ENCODE measurements around the gene S100PBP.
A peak's percentile ranks its signal among the peaks of the same experiment; 100 is the strongest.
"Not testable (repeated sequence)": the region's sequence is repeated elsewhere in the genome, so short reads cannot be mapped to it uniquely, and the experiment has no call there.

The S100PBP gene

DNA sequence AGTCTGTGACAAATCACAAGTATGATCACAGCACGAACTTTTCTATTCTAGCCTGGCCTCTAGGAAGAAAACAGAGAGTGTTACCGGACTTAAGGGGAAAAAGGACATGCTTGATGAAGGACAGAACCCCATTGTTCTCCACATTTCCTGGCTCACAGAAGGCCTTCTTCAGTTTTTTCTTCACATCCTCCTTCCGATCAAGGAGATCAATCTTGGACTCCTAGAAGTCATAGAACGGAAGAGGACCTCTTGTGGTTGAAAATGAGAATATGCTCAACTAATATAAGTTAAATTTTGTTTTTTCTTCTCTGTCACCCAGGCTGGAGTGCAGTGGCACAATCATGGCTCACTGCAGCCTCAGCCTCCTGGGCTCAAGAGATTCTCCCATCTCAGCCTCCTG lies 30.6 kb upstream of the S100PBP start:
- no peak for FAIRE-seq

DNA sequence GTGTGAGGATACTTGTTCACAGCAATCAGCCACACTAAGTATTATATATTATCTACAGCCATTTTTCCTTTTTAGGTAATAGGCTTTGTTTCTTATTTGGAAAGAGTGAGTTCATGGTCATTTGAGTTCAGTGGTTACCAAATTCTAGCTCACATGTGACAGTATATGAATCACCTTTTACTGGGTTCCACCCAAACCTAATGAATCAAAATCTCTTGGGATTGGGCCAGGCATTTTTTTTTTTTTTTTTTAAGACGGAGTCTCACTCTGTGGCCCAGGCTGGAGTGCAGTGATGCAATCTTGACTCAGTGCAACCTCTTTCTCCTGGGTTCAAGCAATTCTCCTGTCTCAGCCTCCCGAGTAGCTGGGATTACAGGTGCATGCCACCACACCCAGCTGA lies 28.1 kb upstream of the S100PBP start:
- FAIRE-seq: not testable (repeated sequence)

DNA sequence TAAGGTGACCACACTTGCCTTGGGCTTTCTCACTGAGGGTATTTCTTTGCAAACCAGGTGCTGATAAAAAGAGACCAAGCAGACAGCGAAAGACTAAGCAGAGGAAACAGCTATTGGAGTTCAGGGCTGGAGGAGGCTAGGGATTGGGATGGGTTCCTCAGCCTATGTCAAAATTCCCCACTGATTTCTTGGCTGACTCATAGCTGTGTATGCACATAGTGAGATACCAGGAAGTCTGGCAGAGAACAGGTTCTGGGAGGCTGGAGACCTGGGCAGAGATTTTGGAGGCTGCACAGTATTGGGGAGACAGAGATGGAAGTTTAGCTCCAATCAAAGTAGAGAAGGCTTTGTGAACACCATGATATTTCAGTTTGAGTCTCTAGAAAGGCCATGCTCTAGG lies 25.6 kb upstream of the S100PBP start:
- no peak for FAIRE-seq

DNA sequence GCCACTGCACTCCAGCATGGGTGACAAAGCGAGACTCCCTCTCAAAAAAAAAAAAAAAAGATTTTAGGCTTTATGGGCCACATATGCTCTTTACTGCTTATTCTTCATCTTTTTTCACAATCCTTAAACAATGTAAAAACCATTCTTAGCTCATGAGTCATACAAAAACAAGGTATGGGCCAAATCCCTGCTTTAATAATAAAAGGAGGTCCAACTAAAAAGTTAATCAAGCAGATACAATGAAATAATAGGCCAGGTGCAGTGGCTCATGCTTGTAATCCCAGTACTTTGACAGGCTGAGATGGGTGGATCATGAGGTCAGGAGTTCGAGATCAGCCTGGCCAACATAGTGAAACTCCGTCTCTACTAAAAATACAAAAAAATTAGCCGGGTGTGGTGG lies 21.7 kb upstream of the S100PBP start:
- FAIRE-seq: not testable (repeated sequence)

DNA sequence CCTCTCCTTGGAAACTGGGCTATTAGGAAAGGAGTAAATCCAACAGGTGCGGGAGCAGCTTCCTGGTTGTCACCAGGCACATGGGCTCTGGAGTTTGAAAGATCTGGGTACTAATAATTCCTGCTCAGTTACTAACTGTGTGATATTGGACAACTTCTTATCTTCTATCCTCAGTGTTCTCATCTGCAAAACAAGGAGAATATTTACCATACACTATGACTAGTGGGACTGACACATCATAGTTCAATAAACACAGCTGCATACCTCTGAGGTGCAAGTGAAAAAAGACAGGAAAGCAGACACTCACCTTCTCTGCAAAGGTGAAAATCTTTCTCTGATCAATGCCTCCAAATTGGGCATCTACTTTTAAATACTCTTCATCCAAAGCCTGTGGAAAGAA lies 20.0 kb upstream of the S100PBP start:
- FAIRE-seq: no peak

DNA sequence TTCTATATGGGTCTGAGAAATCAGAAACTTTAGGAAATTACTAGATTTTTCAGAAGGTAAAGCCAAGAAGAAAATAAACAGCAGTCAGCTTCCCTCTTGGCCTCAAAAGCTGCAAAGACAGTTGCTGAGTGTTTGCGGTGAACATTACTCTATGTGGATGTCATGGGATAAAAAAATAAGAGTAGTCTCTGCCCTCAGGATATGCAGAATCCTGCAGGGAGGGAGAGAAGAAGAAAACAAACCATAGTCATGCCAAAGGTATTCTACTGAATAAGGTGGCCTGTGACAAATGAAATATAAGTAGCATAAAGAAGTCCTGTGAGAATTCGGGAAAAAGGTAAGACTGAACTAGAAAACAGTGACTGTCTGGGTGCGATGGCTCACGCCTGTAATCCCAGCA lies 19.3 kb upstream of the S100PBP start:
- FAIRE-seq: no peak

DNA sequence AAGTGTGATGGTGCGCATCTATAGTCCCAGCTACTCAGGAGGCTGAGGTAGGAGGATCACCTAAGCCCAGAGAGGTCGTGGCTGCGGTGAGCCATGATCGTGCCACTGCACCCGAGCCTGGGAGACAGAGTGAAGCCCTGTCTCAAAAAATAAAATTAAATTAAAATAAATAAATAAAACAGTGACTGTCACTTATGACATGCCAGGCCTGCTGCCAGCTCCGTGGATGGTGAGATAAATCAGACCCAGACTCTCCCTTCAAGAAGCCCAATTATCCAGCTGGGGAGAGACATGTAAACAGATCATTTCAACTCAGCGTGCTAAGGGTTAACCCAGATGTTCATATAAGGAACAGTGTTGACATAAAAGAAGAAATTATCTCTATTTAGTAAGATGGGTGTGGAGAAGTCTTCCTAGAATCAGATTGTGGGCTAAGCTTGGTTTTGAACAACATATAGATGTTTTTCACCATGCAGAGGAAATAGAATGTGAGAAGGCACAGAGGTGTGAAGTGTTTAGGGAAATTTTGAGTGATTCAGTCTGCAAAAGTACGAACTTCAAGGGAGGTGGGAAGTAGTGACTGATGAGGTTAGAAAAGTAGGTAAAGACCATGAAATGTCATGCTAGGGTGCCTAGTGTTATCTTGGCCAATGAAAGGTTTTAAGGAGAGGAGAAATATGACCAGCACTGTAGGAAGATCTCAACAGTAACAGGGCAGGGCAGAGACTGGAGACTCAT lies 18.6 kb upstream of the S100PBP start:
- FAIRE-seq: no peak

DNA sequence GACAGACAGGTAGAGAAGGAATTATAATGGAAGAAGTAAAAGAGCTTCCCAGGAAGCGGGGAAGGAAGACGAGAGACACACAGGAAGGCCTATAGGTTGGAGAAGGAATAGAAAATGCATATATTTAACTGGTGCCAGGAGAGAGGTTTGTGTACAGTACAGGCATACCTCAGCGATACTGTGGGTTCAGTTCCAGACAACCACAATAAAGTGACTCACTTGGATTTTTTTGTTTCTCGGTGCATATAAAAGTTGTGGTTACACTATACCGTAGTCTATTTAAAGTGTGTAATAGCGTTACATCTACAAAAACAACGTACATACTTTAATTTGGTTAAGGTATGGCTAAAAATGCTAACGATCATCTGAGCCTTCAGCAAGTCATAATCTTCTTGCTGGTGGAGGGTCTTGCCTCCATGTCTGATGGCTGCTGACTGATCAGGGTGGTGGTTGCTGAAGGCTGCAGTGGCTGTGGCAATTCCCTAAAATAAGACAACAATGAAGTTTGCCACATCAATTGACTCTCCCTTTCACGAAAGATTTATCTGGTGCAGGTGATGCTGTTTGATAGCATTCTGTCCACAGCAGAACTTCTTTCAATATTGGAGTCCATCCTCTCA lies 16.2 kb upstream of the S100PBP start:
- FAIRE-seq: no peak

DNA sequence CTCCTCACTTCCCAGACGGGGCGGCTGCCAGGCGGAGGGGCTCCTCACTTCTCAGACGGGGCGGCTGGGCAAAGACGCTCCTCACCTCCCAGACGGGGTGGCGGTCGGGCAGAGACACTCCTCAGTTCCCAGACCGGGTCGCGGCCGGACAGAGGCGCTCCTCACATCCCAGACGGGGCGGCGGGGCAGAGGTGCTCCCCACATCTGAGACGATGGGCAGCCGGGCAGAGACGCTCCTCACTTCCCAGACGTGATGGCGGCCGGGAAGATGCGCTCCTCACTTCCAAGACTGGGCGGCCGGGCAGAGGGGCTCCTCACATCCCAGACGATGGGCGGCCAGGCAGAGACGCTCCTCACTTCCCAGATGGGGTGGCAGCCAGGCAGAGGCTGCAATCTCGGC lies 13.0 kb upstream of the S100PBP start:
- FAIRE-seq: not testable (repeated sequence)

DNA sequence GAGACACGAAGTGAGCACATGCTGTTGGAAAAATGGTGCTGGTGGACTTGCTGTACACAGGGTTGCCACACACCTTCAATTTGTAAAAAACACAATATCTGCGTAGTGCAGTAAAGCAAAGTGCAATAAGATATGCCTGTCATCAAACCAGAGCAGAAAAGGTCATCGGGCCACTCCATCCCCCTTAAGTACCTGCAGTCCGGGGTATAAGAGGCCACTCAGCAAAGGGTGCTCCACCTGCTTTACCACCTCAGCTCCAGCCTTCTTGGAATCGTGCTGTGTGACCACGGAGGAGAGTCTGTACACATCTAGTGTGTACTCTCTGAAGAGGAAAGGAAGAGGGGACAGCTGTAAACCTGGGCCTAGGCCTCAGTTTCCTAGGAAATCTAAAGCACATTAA lies 11.2 kb upstream of the S100PBP start:
- FAIRE-seq: no peak

DNA sequence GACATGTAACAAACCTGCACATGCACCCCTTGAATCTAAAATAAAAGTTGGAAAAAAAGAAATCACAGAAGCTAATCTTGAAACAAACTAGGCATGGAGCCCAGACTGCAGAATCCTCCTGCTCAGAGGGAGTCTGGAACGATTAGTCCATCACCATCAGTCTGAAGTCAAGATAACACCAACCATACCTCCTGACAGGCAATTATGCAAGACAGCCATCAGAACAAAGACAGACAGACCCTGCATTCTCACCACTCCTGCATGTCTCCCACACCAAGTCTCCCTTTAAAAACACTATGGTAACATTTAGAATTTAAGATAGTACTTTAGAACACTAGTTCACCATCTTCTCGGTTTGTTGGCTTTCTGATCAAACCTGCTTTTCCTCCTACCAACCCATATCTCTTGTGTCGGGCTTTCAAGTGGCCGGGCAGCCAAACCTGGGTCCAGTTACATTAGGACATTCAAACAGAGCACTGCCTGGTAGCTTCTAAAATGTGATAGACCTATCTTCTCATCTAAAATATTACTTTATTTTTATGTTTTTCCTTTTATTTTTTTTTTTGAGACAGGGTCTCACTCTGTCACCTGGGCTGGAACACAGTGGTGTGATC lies 10.4 kb upstream of the S100PBP start:
- no peak for FAIRE-seq

DNA sequence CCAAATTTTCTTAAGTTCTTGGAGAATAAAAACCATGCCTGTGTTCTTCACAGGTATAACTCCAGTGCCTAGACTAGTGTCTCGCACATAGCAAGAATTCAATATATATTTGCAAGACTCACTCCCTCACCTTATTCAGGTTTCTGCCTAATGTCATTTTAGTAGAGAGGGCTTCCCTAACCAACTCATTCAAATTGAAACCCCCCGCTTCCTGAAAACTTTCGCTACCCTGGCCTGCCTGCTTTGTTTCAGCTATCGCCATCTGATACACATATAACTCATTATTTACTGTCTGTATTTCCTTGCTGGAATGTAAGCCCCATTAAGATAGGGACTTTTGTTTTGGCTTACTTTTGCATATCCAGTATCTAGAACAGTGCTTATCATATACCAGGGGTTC lies 8.9 kb upstream of the S100PBP start:
- no peak for FAIRE-seq

DNA sequence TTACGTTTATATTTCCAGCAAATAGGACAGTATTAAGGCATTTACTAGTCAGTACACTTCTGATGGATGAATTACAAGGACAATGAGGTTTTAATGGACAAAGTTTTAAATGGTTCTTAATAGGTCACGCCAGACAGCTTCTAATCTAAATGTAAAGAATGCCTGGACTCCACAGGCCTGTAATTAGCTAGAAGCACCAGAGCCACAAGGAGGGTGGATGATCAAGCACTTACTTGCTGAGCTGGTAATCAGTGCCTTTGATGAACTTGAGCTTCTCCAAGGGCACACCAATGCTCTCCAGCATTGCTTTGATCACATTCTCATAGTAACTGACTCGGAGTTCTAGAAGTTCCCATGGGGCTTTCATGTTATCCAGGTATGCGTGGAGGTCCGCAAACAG lies 7.1 kb upstream of the S100PBP start:
- FAIRE-seq: no peak

DNA sequence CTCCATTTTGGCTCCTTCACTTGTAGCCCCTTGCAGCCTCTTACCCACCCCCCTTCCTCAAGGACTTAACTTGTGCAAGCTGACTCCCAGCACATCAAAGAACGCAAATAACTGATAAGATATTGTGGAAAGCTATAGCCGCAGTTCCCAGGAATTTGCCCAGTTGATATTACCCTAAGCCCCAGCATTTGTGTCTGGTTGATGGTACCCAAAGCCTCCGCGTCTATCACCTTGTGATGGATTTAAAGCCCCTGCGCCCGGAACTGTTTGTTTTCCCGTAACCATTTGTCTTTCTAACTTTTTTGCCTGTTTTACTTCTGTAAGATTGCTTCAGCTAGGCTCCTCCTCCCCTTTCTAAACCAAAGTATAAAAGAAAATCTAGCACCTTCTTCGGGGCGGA lies 6.2 kb upstream of the S100PBP start:
- FAIRE-seq: no peak

DNA sequence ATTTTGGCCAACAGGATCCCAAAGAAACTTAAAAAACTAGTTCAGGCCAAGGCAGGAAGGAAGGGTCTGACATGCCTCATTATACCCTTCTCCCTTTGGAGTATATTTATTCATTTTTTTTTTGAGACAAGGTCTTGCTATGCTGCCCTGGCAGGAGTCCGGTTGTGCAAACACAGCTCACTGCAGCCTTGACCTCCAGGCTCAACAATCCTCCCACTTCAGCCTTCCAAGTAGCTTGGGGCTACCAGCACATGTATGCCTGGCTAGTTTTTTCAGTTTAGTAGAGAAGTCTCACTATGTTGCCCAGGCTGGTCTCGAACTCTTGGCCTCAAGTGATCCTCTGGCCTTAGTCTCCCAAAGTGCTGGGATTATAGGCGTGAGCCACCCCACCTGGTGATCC lies 5.5 kb upstream of the S100PBP start:
- FAIRE-seq: no peak

DNA sequence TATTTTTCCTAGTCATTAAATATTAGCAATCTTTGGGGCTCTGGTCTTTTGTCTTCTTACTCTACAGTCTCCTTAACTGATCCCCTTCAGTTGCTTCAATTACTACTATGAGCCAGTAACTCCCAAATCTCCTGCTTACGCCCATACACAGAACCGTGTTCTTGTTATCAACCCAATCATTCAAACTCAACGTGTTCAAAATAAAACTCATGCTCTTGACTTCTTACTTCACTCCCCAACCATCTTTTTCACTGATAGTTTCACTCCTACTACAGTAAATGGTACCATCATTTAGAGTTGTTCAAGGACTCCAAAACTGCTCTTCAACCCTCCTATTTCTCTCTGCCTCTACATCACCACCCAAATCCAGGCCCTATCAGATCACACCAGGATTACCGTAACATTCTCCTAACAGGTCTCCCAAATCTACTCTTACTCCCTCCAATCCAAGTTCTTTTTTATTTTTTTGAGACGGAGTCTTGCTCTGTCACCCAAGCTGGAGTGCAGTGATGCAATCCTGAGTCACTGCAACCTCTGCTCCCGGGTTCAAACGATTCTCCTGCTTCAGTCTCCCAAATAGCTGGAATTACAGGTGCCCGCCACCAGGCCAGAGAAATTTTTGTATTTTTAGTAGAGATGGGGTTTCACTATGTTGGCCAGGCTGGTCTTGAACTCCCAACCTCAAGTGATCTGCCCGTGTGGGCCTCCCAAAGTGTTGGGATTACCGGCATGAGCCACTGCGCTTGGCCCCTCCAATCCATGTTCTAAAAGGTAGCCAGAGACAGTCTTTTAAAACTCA lies 3.3 kb upstream of the S100PBP start:
- no peak for FAIRE-seq

DNA sequence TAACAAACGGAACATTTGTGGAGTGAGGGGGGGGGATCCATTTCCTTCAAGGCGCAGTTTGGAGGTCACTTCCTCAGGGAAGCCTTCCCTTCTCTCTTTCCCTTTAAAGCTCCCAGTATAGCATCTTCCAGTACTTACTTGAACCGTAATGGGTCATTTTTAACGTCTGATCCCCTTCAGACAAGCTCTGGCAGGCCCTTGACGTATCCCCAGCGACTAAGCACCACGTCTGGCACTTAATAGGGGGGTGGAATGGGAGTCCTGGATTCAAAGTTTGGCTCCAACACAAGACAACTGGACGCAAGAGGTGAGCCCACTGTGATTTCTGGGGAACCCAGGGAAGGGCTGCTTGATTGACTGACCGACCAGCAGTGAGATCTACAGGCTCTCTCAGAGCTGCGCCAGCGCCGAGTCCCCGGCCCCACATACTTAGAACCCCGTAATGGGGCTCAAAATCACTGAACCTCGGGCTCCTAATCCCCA lies 736 bp upstream of the S100PBP start:
- FAIRE-seq: no peak

DNA sequence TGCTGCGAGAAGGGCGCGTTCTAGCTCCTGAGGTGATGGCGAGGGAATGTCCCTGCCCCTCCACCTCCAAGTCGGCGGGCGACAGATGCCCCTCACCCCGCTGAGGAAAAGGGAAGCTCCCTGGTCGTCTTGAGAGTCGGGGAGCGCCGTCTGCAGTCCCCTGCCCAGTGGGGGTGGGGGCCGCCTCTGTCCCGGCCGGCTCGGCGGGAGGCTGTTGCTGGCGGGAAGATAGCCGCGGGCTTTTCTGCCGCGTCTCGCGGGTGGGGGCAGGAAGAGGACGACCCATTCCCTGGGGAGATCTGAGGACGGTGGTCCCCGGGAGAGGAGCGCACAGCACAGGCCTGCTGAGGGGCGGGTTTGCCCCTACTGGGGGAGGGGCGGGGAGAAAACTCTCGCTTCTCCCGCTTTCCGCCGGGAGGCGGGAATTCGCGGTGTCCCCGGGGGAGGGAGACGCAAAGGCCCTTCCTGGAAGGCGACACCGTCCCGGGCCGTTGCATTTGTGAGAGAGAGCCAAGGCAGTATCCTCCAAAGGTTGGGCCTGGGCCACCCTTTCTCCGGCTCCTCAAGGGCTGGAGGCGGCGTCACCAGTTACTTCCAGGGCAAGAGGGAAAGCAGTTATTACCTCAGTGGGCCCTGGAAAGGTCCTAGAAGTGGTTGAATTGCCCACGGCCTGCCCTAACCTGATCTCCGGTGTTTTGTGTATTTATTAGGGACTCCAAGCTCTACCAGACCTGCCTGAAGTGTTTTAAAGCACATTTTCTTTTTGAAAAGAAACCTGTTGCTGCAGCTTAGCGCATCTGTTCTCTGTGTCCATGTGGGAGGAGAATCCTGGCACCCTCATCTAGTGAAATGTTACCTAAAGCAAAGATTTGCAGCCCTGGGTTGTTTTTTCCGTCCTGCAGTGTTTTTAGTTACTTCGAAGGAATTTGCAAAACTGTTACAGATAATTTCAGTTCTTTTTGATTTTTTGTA lies 648 bp downstream of the S100PBP start:
- FAIRE-seq: no peak

DNA sequence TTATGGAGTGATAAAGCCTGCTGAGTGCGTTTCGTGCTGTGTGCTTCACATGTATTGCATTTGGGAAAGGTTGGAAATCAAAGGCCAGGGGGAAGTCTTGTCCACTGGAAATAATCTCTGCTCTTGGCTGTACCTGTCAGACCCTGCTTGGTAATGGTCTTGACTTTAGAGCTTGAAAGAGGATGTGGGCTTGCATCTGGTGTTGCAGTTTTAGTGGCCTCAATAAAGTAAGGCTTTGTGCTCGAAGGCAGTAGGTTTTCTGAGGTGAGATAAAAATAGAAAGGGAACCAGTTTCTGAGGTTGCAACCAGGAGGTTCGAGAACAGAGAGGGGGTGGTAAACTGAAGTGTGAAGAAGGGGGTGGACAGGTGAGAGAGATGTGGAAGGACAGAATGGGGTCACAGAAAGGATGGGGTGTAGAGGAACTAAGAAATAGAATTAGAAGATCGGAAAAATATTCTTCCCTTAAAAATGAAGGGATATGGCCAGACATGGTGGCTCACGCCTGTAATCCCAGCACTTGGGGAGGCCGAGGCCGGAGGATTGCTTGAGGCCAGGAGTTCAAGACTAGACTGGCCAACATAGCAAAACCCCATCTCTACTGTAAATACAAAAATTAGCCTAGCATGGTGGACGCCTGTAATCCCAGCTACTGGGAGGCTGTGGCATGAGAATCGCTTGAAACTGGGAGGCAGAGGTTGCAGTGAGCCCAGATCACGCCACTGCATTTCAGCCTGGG lies 1.5 kb downstream of the S100PBP start:
- no peak for FAIRE-seq

DNA sequence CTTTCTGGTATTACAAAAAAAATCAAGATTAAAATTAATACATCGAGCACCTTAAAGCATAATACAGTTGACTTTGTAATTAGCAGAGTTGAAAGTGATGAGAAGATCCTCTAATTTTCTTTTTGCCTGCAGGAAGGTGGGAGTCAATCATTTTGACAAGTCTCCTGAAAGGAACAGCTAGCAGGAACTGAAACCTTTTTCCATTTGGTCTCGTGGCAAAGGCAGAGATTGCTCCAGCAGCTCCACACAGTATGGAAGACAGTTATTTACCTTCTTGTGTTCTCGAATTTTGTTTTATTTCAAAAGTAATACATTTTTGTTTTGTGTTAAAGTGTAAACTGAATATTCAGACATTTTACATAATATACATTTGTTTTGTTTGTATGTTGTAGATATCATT lies 7.7 kb downstream of the S100PBP start:
- FAIRE-seq: peak; percentile 3

DNA sequence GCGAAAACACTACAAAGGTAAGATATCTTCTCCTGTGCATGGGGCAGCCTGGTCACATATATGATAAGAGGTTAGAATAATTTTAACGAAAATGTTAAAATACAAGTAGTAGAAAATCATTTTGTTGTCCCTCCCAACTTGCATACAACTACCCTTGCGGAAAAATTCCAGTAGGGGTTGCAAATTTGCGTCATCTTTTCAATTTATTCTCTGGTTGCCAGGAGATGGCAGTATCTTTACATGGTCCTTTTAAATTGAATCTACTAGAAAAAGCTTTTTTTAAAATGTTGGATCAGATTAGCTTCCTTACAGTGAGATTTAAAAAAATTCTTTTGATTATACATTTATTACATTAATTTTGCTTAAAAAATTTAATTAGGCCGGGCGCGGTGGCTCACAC lies 10.9 kb downstream of the S100PBP start:
- peak; percentile 97 for FAIRE-seq

All from A204.1 (cell line).